ENCODE results near the gene RIPOR3.

GRCh38 chr20:50574586-50574985 is 116.8 kb downstream of the RIPOR3 start:
- no peak for TF ChIP-seq POLR2A (IDR thresholded peaks at IDR 0.05; ENCODE audit: low read length)
- no peak for TF ChIP-seq GATA1 (IDR thresholded peaks at IDR 0.05; ENCODE audit: low read depth, low read length)
